ENCODE data around the gene NEDD4L. TPM values are rescaled to one million over a fixed set of nuclear protein-coding genes. Genes with fewer than 3 reads are reported as not detected.

The NEDD4L gene
- total RNA-seq, 4 donors from 2014 or later, result 32.5 to 65.6 (median 43.4) TPM

- TF ChIP-seq CTCF (IDR thresholded peaks at IDR 0.05; ENCODE audit: low read depth), result no peak
Observed at GRCh38 chr18:58027341-58027740, 16.7 kb upstream of the NEDD4L start.

DNA sequence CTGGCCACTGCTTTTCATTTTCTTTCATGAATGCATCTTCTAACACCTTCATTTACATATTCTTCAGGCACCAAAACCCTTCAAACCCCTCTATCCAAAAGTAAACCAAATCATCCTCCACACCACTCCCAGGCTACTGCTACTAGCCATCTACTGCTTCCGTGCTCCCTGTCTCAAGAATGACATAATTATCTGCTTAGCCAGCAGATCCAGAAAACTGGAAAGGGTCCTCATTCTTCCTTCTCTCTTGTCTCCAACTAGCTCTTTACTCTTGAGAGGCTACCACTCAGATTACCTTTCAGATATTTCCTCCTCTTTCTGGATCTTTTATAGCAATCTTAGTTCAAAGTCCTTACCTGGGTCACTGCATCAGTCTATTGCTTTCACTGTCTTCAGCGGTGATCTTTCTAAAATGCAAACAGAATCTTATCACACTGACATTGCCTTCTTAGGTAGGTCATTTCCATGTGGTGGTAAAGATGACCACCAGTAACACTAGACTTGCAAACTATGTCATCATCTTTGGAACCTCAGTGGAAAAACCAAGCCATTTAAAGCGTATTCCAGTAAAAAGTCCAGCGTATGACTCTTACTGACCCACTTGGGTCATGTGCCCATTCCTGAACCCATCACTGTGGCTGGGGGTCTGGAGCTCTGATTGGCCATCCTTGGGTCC is 15.8 kb upstream of the NEDD4L start:
- no peak for TF ChIP-seq CTCF (IDR thresholded peaks at IDR 0.05; ENCODE audit: low read depth)

GRCh38 chr18:58032233-58032632 is 11.8 kb upstream of the NEDD4L start:
- TF ChIP-seq CTCF (IDR thresholded peaks at IDR 0.05; ENCODE audit: low read depth), result no peak

- TF ChIP-seq CTCF (IDR thresholded peaks at IDR 0.05; ENCODE audit: low read depth), result no peak
Observed at GRCh38 chr18:58033216-58033615, 10.8 kb upstream of the NEDD4L start.

DNA sequence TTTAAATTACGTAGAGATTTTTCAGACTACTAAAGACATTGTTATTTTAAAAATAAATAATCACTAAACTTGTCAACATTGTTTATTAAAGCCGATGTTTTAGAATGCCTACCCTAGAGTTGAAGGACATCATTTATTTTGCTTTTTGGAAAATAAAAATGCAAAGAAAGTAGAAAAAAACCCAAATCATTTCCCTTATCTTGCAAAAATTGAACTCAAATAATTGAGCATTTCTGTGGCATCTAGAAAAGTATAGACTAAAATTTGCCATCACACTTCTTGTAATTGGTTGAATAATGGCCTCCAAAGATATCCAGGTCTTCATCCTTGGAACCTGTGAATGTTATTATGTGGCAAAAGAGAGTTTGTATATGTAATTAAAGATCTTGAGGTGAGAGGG is 9.7 kb upstream of the NEDD4L start:
- no peak for TF ChIP-seq CTCF (IDR thresholded peaks at IDR 0.05; ENCODE audit: low read depth)

GRCh38 chr18:58037163-58037562 is 6.9 kb upstream of the NEDD4L start:
- no peak for TF ChIP-seq CTCF (IDR thresholded peaks at IDR 0.05; ENCODE audit: low read depth)

DNA sequence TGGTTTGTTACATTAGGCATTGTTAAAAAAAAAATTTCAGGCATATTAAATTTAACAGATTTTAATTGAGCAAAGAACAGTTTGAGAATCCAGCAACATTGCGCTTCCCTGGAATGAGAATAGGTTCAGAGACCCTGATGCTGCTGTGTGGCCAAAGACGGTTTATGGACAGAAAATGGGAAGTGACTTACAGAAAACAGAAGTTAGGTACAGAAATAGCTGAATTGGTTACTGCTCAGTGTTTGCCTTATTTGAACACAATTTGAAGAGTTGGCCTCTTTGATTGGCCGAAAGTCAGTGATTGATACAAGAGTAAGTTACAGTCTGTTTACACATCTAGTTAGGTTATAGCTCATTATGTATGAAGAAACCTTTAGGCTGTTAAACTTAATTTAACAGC is 6.0 kb upstream of the NEDD4L start:
- no peak for TF ChIP-seq CTCF (IDR thresholded peaks at IDR 0.05; ENCODE audit: low read depth)
